ENCODE measurements around the gene SPRTN. TPM values are rescaled to one million over a fixed set of nuclear protein-coding genes. Genes with fewer than 3 reads are reported as not detected.
A peak's percentile ranks its signal among the peaks of the same experiment; 100 is the strongest.

Gene SPRTN
- 1 to 10 TPM; 7.2 to 9.4 TPM for total RNA-seq
- long read RNA-seq, transcript SPRTN-202 (5 exons, 3,468 nt) = major isoform, 10 of 12 reads
- long read RNA-seq, partial matches to known transcripts = 0 of 12 reads
- long read RNA-seq, other reads (novel, unspliced or antisense) = 0 of 12 reads

DNA sequence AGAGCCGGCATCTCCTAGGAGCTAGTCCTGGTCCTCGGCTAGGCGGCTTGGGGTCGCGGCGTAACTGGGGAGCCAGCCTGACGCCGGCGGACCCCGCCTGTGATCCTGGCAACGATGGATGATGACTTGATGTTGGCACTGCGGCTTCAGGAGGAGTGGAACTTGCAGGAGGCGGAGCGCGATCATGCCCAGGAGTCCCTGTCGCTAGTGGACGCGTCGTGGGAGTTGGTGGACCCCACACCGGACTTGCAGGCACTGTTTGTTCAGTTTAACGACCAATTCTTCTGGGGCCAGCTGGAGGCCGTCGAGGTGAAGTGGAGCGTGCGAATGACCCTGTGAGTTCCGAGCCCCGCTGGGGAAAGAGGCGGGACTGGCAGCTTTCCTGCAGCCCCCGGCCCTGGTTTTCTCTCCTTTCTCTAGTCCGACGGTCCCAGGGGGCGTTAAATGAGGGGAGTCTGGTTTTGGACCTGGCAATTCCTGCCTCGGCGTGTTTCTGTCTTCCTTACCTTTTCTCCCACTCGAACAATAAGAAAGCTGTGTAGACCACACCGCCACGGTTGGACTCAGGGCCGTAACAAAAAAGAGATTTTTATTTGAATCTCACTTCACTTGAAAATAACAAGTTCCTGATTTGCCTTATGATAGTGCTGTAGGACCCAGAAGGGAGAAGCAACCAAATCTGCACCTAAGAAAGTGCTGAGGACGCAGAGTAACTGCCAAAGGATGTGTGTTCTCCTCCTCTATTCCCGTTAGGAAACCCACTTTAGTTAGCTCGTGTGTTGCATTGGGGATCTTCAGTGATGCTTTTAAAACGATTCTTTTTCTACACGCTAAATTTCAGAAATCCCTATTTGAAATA, at the start of gene SPRTN:
Gene SPRTN, plus strand, starts transcription at position 24 of the 859 bp plus-strand sequence. Its CDS starts 91 bp downstream, at position 115.
- intact Hi-C loops (cut with DNase I, micrococcal nuclease) = no loop called here
- no peak for DNase-seq
- ATAC-seq = peak; percentile 69

DNA sequence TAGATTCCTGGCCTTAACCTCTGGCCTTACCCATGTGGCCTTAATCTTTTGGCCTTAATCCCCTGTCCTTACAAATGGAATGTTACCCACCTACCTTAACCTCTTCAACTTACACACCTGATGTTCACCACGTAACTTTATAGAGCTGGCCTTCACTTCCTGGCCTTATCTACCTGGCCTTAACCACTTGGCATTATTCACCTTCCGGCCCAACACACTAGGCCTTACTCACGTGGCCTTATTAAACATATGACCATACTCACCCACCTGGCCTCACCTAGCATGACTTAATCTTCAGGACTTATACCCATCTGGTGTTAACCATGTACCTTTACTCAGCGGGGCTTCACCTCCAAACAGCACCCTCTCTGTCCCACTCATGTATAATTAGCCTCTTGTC, 42.2 kb upstream of the SPRTN start:
- ATAC-seq (no peak), DNase-seq (no peak)
- intact Hi-C loops (cut with DNase I, micrococcal nuclease) = no loop called here

DNA sequence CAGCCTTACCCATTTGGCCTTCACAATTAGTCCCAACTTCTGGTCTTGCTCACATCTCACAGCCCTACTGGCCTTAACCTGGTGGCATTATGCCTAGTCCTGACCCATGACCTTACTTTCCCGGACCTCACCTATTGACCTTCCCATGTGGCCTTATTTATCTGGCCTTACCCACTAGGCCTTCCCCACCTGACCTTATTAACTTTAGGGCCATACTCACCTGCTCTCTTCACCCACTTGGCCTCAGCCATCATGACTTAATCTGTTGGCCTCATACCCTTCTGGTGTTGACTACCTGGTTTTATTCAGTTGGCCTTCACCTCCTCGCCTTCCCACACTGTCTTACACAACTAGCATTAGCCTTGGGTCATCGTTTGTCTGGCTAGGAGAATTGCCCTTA, 36.1 kb upstream of the SPRTN start:
- DNase-seq (no peak), ATAC-seq (no peak)
- intact Hi-C loops (cut with DNase I, micrococcal nuclease) = no loop called here

DNA sequence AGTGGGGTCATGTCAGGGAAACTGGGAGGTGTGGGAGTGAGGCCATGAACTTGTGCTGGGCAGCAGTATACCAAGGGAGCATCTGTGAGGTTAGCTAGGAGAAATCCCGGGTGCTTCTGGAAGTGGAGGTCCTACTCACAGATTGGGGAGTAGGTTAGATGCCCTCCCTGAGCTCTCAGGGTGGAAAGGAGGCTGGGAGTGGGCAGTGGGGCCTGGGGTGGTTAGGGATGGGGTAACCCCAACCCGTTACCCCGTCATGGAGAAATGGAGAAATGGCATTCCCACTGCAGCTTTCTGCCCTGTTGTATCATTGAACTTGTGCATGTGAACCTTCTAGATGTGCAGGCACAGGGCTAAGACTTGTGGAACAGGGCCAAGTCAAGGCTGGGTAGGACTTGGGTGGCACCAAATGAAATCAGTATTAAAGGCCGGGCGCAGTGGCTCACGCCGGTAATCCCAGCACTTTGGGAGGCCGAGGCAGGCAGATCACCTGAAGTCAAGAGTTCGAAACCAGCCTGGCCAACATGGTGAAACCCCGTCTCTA, 27.6 kb upstream of the SPRTN start:
- intact Hi-C loops (cut with DNase I, micrococcal nuclease) = no loop called here
- no peak for ATAC-seq
- DNase-seq = no peak

DNA sequence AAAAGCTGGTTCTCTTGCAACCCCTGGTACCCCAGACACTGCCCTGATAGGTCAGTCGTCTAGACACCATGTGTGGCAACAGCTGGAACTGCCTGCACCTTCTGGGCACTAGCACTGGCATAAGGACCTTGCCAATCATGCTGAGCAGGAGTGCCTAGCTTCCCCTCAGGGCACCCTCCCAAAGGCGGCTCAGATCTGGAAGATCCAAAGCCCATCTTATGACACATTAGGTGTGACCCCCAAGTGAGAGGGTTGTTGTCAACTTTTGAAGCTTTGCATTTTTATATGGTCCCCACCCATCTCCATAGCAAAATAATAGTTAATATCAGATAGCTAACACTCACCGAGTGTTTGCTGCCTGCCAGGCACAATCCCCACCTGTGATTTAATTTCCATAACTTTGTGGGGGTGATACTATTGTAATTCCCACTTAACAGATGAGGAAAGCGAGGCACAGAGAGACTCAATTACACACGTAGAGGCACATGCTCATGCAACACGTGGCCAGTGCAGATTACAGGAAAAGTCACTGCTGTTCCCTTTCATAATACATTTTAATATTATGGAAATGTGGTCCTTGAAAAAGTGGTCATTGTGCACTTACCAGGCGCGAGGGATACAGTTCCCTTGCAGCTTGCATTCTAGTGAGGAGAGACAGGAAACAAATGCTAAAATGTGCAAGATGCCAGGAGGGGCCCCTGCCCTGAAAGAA, 26.2 kb upstream of the SPRTN start:
- no peak for ATAC-seq
- DNase-seq = no peak
- intact Hi-C loops (cut with DNase I, micrococcal nuclease) = no loop called here

DNA sequence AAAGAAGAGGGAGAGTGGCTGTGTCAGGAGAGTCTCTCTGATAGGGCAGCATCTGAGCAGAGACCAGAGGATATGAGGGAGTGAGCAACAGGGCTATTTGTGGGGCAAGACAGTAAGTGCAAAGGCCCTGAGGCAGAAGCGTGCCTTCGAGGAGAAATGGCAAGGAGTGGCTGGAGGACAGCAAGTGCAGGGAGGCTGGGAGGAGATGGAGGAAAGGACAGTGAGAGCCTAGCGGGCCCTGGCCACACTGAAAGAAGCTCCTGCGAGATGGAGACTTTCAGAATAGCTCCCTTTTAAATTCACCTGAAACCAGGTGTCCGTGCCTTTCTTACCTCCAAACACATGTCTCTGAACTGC, 25.7 kb upstream of the SPRTN start:
- no peak for ATAC-seq
- intact Hi-C loops (cut with DNase I, micrococcal nuclease) = no loop called here
- no peak for DNase-seq

DNA sequence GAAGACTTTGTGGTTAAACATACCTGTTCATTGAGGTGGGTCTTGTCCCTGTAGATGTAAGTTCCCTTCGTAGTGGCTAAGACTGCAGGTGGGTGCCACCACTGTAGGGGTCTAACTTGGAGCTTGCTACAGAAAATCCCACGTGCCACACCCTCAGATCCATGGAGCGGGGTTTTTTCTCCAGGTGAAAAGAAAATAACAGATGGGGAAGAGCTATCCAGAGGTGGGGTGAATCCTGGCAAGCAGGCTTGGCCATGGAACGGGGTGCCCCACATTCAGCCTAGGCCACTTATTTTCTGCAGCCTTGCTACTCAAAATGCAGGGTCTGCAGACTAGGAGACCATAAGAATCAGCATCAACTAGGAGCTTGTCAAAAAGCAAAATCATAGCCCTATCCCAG, 24.4 kb upstream of the SPRTN start:
- DNase-seq (no peak), ATAC-seq (no peak)
- intact Hi-C loops (cut with DNase I, micrococcal nuclease) = no loop called here

GRCh38 chr1:231315887-231316286, 22.2 kb upstream of the SPRTN start:
- intact Hi-C loops (cut with DNase I, micrococcal nuclease) = no loop called here
- DNase-seq (peak in 1 of 2 donors; percentile 48), ATAC-seq (peak; percentile 60)

DNA sequence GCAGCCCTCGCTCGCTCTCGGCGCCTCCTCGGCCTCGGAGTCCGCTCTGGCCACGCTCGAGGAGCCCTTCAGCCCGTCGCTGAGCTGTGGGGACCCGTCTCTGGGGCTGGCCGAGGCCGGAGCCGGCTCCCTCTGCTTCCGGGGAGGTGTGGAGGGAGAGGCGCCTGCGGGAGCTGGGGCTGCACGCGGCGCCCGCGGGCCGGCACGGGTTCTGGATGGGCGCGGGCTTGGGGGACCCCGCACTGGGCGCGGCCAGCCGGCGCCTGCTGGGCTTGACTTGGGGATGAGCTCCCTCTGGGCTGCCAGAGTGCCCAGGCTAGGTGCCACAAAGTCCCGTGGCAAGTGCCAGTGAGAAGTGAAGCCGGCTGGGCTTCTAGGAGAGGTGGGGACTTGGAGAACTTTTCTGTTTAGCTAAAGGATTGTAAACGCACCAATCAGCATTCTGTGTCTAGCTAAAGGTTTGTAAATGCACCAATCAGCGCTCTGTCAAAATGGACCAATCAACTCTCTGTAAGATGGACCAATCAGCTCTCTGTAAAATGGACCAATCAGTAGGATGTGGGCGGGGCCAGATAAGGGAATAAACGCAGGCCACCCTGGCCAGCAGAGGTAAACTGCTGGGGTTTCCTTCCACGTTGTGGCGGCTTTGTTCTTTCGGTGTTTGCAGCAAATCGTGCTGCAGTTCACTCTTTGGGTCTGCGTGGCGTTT, 20.6 kb upstream of the SPRTN start:
- intact Hi-C loops (cut with DNase I, micrococcal nuclease) = no loop called here
- DNase-seq (no peak), ATAC-seq (no peak)

DNA sequence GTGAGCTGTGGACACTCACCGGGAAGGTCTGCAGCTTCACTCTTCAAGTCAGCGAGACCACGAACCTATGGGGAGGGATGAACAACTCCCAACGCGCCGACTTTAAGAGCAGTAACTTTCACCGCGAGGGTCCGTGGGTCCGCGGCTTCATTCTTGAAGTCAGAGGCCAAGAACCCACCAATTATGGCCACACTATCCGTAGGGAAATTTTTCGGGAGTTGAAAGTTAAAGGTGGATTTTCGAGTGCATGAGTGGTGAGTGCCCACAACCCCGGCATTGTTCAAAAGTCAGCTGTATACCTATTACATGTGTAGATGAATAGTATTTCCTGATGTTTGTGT, 20.1 kb upstream of the SPRTN start:
- intact Hi-C loops (cut with DNase I, micrococcal nuclease) = no loop called here
- DNase-seq = no peak
- no peak for ATAC-seq

DNA sequence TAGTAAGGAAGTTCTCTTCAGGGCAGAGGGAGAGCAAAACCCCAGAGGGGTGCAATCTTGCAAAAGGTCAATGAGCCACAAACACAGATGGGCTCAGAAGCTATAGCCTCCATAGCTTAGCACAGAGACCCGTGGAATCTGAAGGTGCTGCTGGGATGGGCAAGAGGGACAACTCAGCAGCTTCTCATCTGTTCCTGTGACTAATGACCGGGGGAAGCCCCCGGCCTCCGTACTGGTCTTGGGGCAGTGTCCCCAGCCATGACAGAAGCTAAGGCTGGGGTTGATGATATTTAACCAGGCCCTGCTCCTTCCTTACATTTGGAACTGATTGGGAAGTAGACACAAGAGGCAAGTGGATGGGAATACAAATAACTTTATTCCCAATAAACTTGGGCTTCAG, 19.5 kb upstream of the SPRTN start:
- DNase-seq (no peak), ATAC-seq (no peak)
- intact Hi-C loops (cut with DNase I, micrococcal nuclease) = no loop called here

- intact Hi-C loops (cut with DNase I, micrococcal nuclease) = no loop called here
- ATAC-seq = no peak
- no peak for DNase-seq
Observed at GRCh38 chr1:231319080-231319479, 19.0 kb upstream of the SPRTN start.

DNA sequence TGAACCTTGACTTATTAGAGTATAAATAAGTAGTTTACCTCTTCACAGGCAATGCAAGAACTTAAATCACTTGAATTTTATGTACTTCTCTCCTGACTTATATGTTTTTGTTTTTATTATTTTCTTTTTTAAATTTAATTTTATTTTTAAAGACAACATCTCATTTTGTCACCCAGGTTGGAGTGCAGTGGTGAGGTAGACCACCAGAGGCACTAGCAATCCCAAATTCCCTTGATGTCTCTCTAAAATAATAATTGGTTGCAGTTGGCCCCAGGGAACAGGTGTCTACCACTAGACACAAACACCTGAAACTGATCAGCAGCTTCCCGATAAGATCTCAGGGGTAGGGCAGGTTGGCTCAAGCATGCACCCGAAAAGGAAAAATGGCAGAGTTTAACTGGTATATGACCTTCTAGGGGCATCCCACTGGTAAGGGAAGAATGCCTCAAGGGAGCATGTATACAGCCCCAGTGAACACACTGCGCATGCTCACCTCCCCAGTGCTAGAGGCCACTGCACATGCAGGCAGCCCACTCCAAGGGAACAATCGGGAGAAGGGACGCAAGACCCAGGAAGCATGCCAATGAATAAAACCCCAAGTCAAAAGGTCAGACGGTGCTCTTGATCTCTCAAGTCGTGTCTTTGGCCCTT, 15.1 kb upstream of the SPRTN start:
- DNase-seq = no peak
- no peak for ATAC-seq
- intact Hi-C loops (cut with DNase I, micrococcal nuclease) = no loop called here

DNA sequence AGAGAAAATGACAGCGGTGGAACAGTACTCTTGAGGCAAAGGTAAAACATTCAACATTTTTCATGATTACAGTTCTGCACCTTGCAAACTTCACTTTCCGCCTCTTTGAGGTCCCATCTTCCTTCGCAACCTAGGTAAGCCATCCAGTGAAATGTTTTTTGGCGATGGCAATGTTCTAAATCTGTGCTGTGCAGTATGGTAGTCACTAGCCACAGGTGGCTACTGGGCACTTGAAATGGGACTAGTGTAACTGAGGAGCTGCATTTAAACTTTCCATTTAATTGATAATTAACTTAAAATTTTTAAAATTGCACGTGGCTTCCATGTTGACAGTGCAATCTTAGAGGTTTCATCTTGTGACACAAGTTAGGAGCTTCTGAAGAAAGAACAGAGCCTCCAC, 13.4 kb upstream of the SPRTN start:
- no peak for ATAC-seq
- DNase-seq = no peak
- intact Hi-C loops (cut with DNase I, micrococcal nuclease) = no loop called here

GRCh38 chr1:231326248-231326647, 11.8 kb upstream of the SPRTN start:
- DNase-seq (no peak), ATAC-seq (no peak)
- intact Hi-C loops (cut with DNase I, micrococcal nuclease) = no loop called here

GRCh38 chr1:231327617-231328016, 10.5 kb upstream of the SPRTN start:
- intact Hi-C loops (cut with DNase I, micrococcal nuclease) = no loop called here
- no peak for ATAC-seq
- no peak for DNase-seq

DNA sequence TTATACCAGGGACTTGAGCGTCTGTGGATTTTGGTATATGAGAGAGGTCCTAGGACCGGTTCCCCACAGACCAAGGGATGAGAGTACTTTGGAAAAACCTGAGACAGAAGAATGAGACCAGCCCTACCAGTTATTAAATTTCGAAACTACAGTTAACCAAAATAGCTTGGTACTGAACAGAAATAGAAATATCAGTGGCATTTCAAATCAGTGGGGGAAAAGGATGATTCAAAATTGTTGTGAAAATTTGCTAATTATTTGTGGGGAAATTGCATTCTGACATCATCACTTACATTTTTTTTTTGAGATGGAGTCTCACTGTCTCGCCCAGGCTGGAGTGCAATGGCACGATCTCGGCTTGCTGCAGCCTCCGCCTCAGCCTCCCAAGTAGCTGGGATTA, 8.6 kb upstream of the SPRTN start:
- intact Hi-C loops (cut with DNase I, micrococcal nuclease) = no loop called here
- ATAC-seq (no peak), DNase-seq (no peak)

- DNase-seq (no peak), ATAC-seq (no peak)
- intact Hi-C loops (cut with DNase I, micrococcal nuclease) = no loop called here
Observed at GRCh38 chr1:231332761-231333160, 5.3 kb upstream of the SPRTN start.

GRCh38 chr1:231334079-231334666, 3.9 kb upstream of the SPRTN start:
- ATAC-seq (no peak), DNase-seq (no peak)
- intact Hi-C loops (cut with DNase I, micrococcal nuclease) = no loop called here

Measured in left colon (tissue), 2 donors.